Liver (tissue), 9 donors: ENCODE data around the gene IFNG-AS1. TPM values are rescaled to one million over a fixed set of nuclear protein-coding genes. Genes with fewer than 3 reads are reported as not detected.

Experiments used
- DNase-seq: peaks from one replicate; pipeline ENCODE4 v3.0.0-alpha.2; 2017; ENCODE audit warnings: low spot score
- H3K27ac ChIP-seq, 2 donors: one replicate each; pipeline ENCODE4 v1.7.0; 2013; ENCODE audit warnings: inconsistent platforms in 2 of 2, low read length in 2 of 2, control low read depth in 1 of 2, low read depth in 1 of 2, mild to moderate bottlenecking in 1 of 2
- H3K27me3 ChIP-seq, 4 donors: one replicate each; pipeline versions ENCODE4 v1.6.1 to v1.7.0; 2013; ENCODE audit warnings: low read length in 3 of 4, inconsistent platforms in 1 of 4, mild to moderate bottlenecking in 1 of 4, moderate library complexity in 1 of 4; ENCODE audit not compliant: control insufficient read depth in 4 of 4, insufficient read depth in 4 of 4
- H3K36me3 ChIP-seq, 4 donors: one replicate each; pipeline versions ENCODE4 v1.6.1 to v1.7.0; 2013; ENCODE audit warnings: low read length in 3 of 4, mild to moderate bottlenecking in 3 of 4, low read depth in 1 of 4, moderate library complexity in 1 of 4; ENCODE audit not compliant: control insufficient read depth in 4 of 4, insufficient read depth in 3 of 4
- H3K4me1 ChIP-seq, 4 donors: one replicate each; pipeline versions ENCODE4 v1.6.1 to v1.7.0; 2013; ENCODE audit warnings: low read length in 3 of 4, mild to moderate bottlenecking in 3 of 4, moderate library complexity in 1 of 4; ENCODE audit not compliant: control insufficient read depth in 4 of 4, insufficient read depth in 4 of 4
- H3K4me3 ChIP-seq, 3 donors: one replicate each; pipeline versions ENCODE4 v1.6.1 to v1.7.0; 2013; ENCODE audit warnings: low read length in 3 of 3, control low read depth in 1 of 3, low read depth in 1 of 3, mild to moderate bottlenecking in 1 of 3
- H3K9ac ChIP-seq, 2 donors: one replicate each; pipeline ENCODE4 v1.7.0; 2013; ENCODE audit warnings: low read length in 2 of 2, mild to moderate bottlenecking in 2 of 2, moderate library complexity in 2 of 2, control low read depth in 1 of 2, low read depth in 1 of 2
- H3K9me3 ChIP-seq, 4 donors: one replicate each; pipeline versions ENCODE4 v1.6.1 to v1.7.0; 2013; ENCODE audit warnings: low read length in 3 of 4; ENCODE audit not compliant: control insufficient read depth in 4 of 4
- EGR1 ChIP-seq, 2 donors: IDR thresholded peaks; 2 replicates each; pipeline ENCODE4 v1.6.1; 2016 to 2018; ENCODE audit warnings: antibody characterized with exemption in 2 of 2, low read depth in 2 of 2
- FOXA1 ChIP-seq: IDR thresholded peaks from 2 replicates; pipeline ENCODE4 v1.6.1; 2016; ENCODE audit warnings: antibody characterized with exemption
- FOXA2 ChIP-seq: IDR thresholded peaks from 2 replicates; pipeline ENCODE4 v1.6.1; 2016; ENCODE audit warnings: antibody characterized with exemption
- GABPA ChIP-seq, 2 donors: IDR thresholded peaks in 1 of 2; conservative IDR thresholded peaks in 1 of 2; 2 replicates each; pipeline ENCODE4 v1.6.1; 2016; ENCODE audit warnings: antibody characterized with exemption in 2 of 2, mild to moderate bottlenecking in 1 of 2, moderate library complexity in 1 of 2
- HNF4A ChIP-seq, 2 donors: conservative IDR thresholded peaks; 2 replicates each; pipeline ENCODE4 v1.6.1; 2016; ENCODE audit warnings: antibody characterized with exemption in 2 of 2, mild to moderate bottlenecking in 2 of 2
- HNF4G ChIP-seq: IDR thresholded peaks from 2 replicates; pipeline ENCODE4 v1.6.1; 2016; ENCODE audit warnings: antibody characterized with exemption
- JUND ChIP-seq, 2 donors: IDR thresholded peaks; 2 replicates each; pipeline ENCODE4 v1.6.1; 2016; ENCODE audit warnings: antibody characterized with exemption in 2 of 2
- NR2F2 ChIP-seq: IDR thresholded peaks from 2 replicates; pipeline ENCODE4 v1.6.1; 2016; ENCODE audit warnings: antibody characterized with exemption
- RAD21 ChIP-seq, 2 donors: IDR thresholded peaks; 2 replicates each; pipeline ENCODE4 v1.6.1; 2016; ENCODE audit warnings: antibody characterized with exemption in 2 of 2, mild to moderate bottlenecking in 2 of 2
- RXRA ChIP-seq, 2 donors: IDR thresholded peaks; 2 replicates each; pipeline ENCODE4 v1.6.1; 2017 to 2018; ENCODE audit warnings: antibody characterized with exemption in 2 of 2, mild to moderate bottlenecking in 1 of 2
- SP1 ChIP-seq: IDR thresholded peaks from 2 replicates; pipeline ENCODE4 v1.6.1; 2018; ENCODE audit warnings: antibody characterized with exemption, mild to moderate bottlenecking
- TAF1 ChIP-seq: conservative IDR thresholded peaks from 2 replicates; pipeline ENCODE4 v1.6.1; 2016; ENCODE audit warnings: antibody characterized with exemption, mild to moderate bottlenecking
- YY1 ChIP-seq: IDR thresholded peaks from 2 replicates; pipeline ENCODE4 v1.6.1; 2016; ENCODE audit warnings: antibody characterized with exemption, mild to moderate bottlenecking
- WGBS: extraction: QIAGEN DNeasy Blood & Tissue Kit; methylation state at CpG from one replicate; pipeline ENCODE4 v1.1.7; 2013; 5-methylcytosine and 5-hydroxymethylcytosine counted together
- polyA plus RNA-seq, 2 donors: library from polyadenylated mRNA; stranded (reverse) in 1 of 2; unstranded in 1 of 2; fragments of 200-250 nt in 1 of 2; fragments of >200 nt in 1 of 2; fragmentation: Nextera tagmentation in 1 of 2; extraction: Ambion mirVana in 1 of 2; gene quantifications; one replicate each; pipeline versions ENCODE4 v1.2.1 to v1.2.3, GENCODE V29; 2013 to 2015
- total RNA-seq, 2 donors: library from RNA; depleted of rRNA; stranded (reverse); fragments of >200 nt; gene quantifications; one replicate each; pipeline ENCODE4 v1.2.3, GENCODE V29; 2014
- TF ChIP-seq, protein P1 (sequence below): IDR thresholded peaks from 2 replicates; pipeline ENCODE4 v1.6.1; 2016; ENCODE audit warnings: antibody characterized with exemption
- TF ChIP-seq, protein P2 (sequence below): IDR thresholded peaks from 2 replicates; pipeline ENCODE4 v1.6.1; 2016; ENCODE audit warnings: antibody characterized with exemption
- TF ChIP-seq, protein P3 (sequence below): IDR thresholded peaks from 2 replicates; pipeline ENCODE4 v1.6.1; 2016; ENCODE audit warnings: antibody characterized with exemption, mild to moderate bottlenecking
- TF ChIP-seq, protein P4 (sequence below): IDR thresholded peaks from 2 replicates; pipeline ENCODE4 v1.6.1; 2016; ENCODE audit warnings: antibody characterized with exemption
- TF ChIP-seq, protein P5 (sequence below): fragments of 150-350 bp; IDR thresholded peaks from 2 replicates; pipeline ENCODE4 v1.5.1; 2017; ENCODE audit warnings: improper control_type of control experiment, low read depth, low read length; ENCODE audit not compliant: missing input control
- donor health status: healthy.
- donor health status: healthy.
- donor health status: healthy.
- donor health status: healthy.
- donor health status: healthy.

Gene IFNG-AS1
- total and polyA plus RNA-seq, 4 donors, result 0.24 to 1.0 TPM; not detected in 2

DNA sequence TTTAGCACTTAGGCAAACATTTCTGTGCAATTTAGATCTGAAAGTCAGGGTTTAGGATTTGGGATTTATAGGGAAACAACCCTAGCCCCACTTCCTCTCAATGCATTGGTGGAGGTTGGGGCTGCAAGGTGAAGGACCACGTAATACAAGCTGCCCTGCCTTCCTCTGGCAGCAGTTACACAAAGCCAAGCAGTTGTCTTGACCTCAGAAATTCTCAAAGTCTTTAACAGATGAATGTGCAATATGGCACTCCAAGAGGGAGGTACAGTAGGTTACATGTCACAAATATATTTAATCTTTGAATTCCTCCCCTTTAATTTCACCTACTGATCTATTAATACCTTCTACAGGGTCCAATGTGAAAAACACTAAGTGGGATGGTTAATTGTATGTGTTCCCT, 23.9 kb downstream of the IFNG-AS1 start:
- Histone ChIP-seq H3K9me3 (no peaks in the 10 kb centered on the region), H3K4me1 (no peaks in the 10 kb centered on the region), H3K4me3 (no peak overlapping the region), H3K27me3 (no peaks in the 10 kb centered on the region), H3K36me3 (no peaks in the 10 kb centered on the region), H3K9ac (no peak overlapping the region), H3K27ac (no peak overlapping the region)
- DNase-seq, result no peak
- 81% methylated on average over 1 of the region's 1 CpG for WGBS
- no peak for TF ChIP-seq FOXA2
- no peak for TF ChIP-seq TAF1
- no peak for TF ChIP-seq JUND (IDR thresholded peaks at IDR 0.05)
- no peak for TF ChIP-seq YY1
- TF ChIP-seq RXRA (IDR thresholded peaks at IDR 0.05), result no peak
- no peak for TF ChIP-seq SP1
- TF ChIP-seq, protein P1, sequence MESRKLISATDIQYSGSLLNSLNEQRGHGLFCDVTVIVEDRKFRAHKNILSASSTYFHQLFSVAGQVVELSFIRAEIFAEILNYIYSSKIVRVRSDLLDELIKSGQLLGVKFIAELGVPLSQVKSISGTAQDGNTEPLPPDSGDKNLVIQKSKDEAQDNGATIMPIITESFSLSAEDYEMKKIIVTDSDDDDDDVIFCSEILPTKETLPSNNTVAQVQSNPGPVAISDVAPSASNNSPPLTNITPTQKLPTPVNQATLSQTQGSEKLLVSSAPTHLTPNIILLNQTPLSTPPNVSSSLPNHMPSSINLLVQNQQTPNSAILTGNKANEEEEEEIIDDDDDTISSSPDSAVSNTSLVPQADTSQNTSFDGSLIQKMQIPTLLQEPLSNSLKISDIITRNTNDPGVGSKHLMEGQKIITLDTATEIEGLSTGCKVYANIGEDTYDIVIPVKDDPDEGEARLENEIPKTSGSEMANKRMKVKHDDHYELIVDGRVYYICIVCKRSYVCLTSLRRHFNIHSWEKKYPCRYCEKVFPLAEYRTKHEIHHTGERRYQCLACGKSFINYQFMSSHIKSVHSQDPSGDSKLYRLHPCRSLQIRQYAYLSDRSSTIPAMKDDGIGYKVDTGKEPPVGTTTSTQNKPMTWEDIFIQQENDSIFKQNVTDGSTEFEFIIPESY, result no peak
- no peak for TF ChIP-seq NR2F2
- no peak for TF ChIP-seq GABPA (IDR thresholded peaks at IDR 0.05 in 1 of 2, conservative IDR thresholded peaks at IDR 0.05 in 1 of 2)
- TF ChIP-seq, protein P2, sequence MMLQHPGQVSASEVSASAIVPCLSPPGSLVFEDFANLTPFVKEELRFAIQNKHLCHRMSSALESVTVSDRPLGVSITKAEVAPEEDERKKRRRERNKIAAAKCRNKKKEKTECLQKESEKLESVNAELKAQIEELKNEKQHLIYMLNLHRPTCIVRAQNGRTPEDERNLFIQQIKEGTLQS, result no peak
- TF ChIP-seq HNF4G, result no peak
- TF ChIP-seq, protein P3, sequence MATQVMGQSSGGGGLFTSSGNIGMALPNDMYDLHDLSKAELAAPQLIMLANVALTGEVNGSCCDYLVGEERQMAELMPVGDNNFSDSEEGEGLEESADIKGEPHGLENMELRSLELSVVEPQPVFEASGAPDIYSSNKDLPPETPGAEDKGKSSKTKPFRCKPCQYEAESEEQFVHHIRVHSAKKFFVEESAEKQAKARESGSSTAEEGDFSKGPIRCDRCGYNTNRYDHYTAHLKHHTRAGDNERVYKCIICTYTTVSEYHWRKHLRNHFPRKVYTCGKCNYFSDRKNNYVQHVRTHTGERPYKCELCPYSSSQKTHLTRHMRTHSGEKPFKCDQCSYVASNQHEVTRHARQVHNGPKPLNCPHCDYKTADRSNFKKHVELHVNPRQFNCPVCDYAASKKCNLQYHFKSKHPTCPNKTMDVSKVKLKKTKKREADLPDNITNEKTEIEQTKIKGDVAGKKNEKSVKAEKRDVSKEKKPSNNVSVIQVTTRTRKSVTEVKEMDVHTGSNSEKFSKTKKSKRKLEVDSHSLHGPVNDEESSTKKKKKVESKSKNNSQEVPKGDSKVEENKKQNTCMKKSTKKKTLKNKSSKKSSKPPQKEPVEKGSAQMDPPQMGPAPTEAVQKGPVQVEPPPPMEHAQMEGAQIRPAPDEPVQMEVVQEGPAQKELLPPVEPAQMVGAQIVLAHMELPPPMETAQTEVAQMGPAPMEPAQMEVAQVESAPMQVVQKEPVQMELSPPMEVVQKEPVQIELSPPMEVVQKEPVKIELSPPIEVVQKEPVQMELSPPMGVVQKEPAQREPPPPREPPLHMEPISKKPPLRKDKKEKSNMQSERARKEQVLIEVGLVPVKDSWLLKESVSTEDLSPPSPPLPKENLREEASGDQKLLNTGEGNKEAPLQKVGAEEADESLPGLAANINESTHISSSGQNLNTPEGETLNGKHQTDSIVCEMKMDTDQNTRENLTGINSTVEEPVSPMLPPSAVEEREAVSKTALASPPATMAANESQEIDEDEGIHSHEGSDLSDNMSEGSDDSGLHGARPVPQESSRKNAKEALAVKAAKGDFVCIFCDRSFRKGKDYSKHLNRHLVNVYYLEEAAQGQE, result no peak
- TF ChIP-seq FOXA1, result no peak
- no peak for TF ChIP-seq RAD21 (IDR thresholded peaks at IDR 0.05)
- TF ChIP-seq, protein P4, sequence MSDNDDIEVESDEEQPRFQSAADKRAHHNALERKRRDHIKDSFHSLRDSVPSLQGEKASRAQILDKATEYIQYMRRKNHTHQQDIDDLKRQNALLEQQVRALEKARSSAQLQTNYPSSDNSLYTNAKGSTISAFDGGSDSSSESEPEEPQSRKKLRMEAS, result no peak
- no peak for TF ChIP-seq HNF4A (conservative IDR thresholded peaks at IDR 0.05)

DNA sequence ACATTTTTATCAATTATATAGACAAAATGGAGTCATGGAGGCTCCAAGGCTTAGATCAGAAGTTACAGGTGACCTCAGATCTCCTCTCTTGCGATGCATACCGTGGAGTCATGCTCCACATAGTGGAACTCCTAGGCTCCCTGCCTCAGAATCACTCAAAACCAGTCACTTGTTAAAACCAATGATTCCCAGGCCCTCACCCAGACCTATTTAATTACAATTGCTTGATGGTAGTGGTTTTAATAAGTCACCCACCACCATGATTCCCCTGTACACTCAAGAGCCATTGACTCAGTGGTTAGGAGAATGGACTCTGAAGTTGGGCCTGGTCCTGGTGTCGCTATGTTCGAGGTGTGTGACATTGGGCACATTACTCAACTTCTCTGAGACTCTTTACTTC, 26.9 kb downstream of the IFNG-AS1 start:
- no peak overlapping the region for H3K4me3 ChIP-seq
- DNase-seq, result no peak
- H3K9me3 ChIP-seq, result no peaks in the 10 kb centered on the region
- H3K4me1 ChIP-seq, result no peaks in the 10 kb centered on the region
- no peak overlapping the region for H3K9ac ChIP-seq
- no peaks in the 10 kb centered on the region for H3K27me3 ChIP-seq
- no peaks in the 10 kb centered on the region for H3K36me3 ChIP-seq
- WGBS, result 92% methylated on average over 4 of the region's 4 CpGs
- H3K27ac ChIP-seq, result no peak overlapping the region
- TF ChIP-seq TAF1 (no peak), NR2F2 (no peak), HNF4A (conservative IDR thresholded peaks at IDR 0.05) (no peak), SP1 (no peak), RAD21 (IDR thresholded peaks at IDR 0.05) (no peak), EGR1 (IDR thresholded peaks at IDR 0.05; ENCODE audit: low read depth in 2 of 2) (no peak), YY1 (no peak), JUND (IDR thresholded peaks at IDR 0.05) (no peak), GABPA (IDR thresholded peaks at IDR 0.05 in 1 of 2, conservative IDR thresholded peaks at IDR 0.05 in 1 of 2) (no peak), RXRA (IDR thresholded peaks at IDR 0.05) (no peak), HNF4G (no peak), FOXA1 (no peak)
- TF ChIP-seq, protein P3, result no peak
- TF ChIP-seq, protein P5, sequence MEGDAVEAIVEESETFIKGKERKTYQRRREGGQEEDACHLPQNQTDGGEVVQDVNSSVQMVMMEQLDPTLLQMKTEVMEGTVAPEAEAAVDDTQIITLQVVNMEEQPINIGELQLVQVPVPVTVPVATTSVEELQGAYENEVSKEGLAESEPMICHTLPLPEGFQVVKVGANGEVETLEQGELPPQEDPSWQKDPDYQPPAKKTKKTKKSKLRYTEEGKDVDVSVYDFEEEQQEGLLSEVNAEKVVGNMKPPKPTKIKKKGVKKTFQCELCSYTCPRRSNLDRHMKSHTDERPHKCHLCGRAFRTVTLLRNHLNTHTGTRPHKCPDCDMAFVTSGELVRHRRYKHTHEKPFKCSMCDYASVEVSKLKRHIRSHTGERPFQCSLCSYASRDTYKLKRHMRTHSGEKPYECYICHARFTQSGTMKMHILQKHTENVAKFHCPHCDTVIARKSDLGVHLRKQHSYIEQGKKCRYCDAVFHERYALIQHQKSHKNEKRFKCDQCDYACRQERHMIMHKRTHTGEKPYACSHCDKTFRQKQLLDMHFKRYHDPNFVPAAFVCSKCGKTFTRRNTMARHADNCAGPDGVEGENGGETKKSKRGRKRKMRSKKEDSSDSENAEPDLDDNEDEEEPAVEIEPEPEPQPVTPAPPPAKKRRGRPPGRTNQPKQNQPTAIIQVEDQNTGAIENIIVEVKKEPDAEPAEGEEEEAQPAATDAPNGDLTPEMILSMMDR, result no peak
- TF ChIP-seq, protein P2, result no peak
- TF ChIP-seq, protein P4, result no peak
